ENCODE measurements around the gene MRPL34.

- TF ChIP-seq CTCF (IDR thresholded peaks at IDR 0.05; ENCODE audit: insufficient read depth, low read length) (no peak), REST (IDR thresholded peaks at IDR 0.05; ENCODE audit: insufficient replicate concordance, low read depth) (no peak)
These were observed 36.2 kb downstream of the MRPL34 start for GRCh38 chr19:17341845-17342244.
